Gastrocnemius medialis (tissue), 4 donors: ENCODE data around the gene RERE. TPM values are rescaled to one million over a fixed set of nuclear protein-coding genes. Genes with fewer than 3 reads are reported as not detected.

Source experiments
- ATAC-seq, 2 donors: fragments of 150-250 bp; one replicate each; pipeline ENCODE4 v1.9.1; 2016
- DNase-seq, 2 donors: peaks; one replicate each; pipeline ENCODE4 v3.0.0-alpha.2; 2019
- H3K27ac ChIP-seq, 4 donors: fragments of 200-600 bp; sonication (generic); 1 replicate in 1 of 4; 2 replicates in 3 of 4; pipeline ENCODE4 v1.5.1; 2016 to 2018; ENCODE audit warnings: mild to moderate bottlenecking in 2 of 4, moderate library complexity in 1 of 4
- H3K27me3 ChIP-seq, 3 donors: fragments of 200-600 bp; sonication (generic) in 2 of 3; 1 replicate in 1 of 3; 2 replicates in 2 of 3; pipeline versions ENCODE4 v1.5.1 to v1.6.0; 2016 to 2019; ENCODE audit warnings: mild to moderate bottlenecking in 1 of 3, moderate library complexity in 1 of 3
- H3K36me3 ChIP-seq, 2 donors: fragments of 200-600 bp; sonication (generic) in 1 of 2; one replicate each; pipeline ENCODE4 v1.5.1; 2017 to 2018
- H3K4me1 ChIP-seq, 2 donors: fragments of 200-600 bp; sonication (generic) in 1 of 2; one replicate each; pipeline ENCODE4 v1.5.1; 2016 to 2017; ENCODE audit warnings: mild to moderate bottlenecking in 2 of 2
- H3K4me3 ChIP-seq, 4 donors: fragments of 200-600 bp; sonication (generic) in 3 of 4; 1 replicate in 1 of 4; 2 replicates in 3 of 4; pipeline ENCODE4 v1.5.1; 2016 to 2019; ENCODE audit warnings: mild to moderate bottlenecking in 2 of 4
- H3K9me3 ChIP-seq, 3 donors: fragments of 200-600 bp; sonication (generic) in 2 of 3; 1 replicate in 1 of 3; 2 replicates in 2 of 3; pipeline ENCODE4 v1.5.1; 2016 to 2019
- CTCF ChIP-seq, 5 experiments: fragments of 450-650 bp in 3 of 5; fragments of 200-600 bp in 2 of 5; sonication (generic) in 2 of 5; IDR thresholded peaks in 4 of 5; conservative IDR thresholded peaks in 1 of 5; 1 replicate in 4 of 5; 2 replicates in 1 of 5; pipeline ENCODE4 v1.5.1; 2016 to 2019; ENCODE audit warnings: antibody characterized with exemption in 5 of 5, mild to moderate bottlenecking in 3 of 5, moderate library complexity in 3 of 5
- POLR2A ChIP-seq, 2 donors: fragments of 450-650 bp; IDR thresholded peaks; one replicate each; pipeline ENCODE4 v1.6.1; 2017; ENCODE audit warnings: antibody characterized with exemption in 2 of 2, mild to moderate bottlenecking in 2 of 2, moderate library complexity in 2 of 2
- in situ Hi-C, 4 donors: fragments of 200-750 bp; cut with MboI; loops; one replicate each; pipeline versions ENCODE4 v1.15.0 to v1.8.0; 2017; ENCODE audit warnings: low sequenced_read_pairs in 4 of 4
- intact Hi-C: fragments of 100-400 bp; cut with DNase I; formaldehyde crosslinking; loops from one replicate; pipeline ENCODE4 v1.15.1; 2023; ENCODE audit warnings: low total_unique reads
- total RNA-seq, 4 donors: library from RNA; depleted of rRNA; stranded (reverse); fragments of >200 nt; gene quantifications; one replicate each; pipeline versions ENCODE4 v1.1.0 to v1.2.3, GENCODE V29; 2016

Gene RERE
- total RNA-seq, 4 donors from 2014 or later: 60.8 to 106 (median 102) TPM

DNA sequence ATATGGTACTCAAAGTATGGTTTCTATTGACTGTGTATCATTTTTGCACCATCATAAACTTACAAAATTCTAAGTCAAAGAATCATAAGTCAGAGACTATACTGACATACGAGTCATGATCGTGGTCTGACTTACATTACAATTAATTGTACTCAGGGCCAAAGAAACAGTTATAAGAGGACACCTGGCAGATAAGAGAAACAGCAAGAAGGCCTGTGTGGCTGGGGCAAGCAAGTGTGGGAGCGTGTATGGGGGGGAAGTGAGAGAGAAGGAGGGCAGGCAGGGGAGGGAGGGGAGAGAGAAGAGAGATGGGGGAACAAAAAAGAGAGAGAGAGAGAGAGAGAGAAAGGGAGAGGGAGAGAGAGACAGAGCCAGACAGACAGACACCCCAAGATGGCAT, 70.9 kb downstream of the RERE start:
- in situ Hi-C loops: no loop called here
- no peaks in the 10 kb centered on the region for H3K4me1 ChIP-seq
- no peak overlapping the region for H3K27ac ChIP-seq
- intact Hi-C loops: no loop called here
- ATAC-seq (no peak), DNase-seq (no peak)
- TF ChIP-seq POLR2A (IDR thresholded peaks at IDR 0.05) (no peak), CTCF (IDR thresholded peaks at IDR 0.05 in 4 of 5, conservative IDR thresholded peaks at IDR 0.05 in 1 of 5) (no peak)
- H3K4me3 ChIP-seq: no peak overlapping the region
- H3K27me3 ChIP-seq: no peaks in the 10 kb centered on the region
- H3K36me3 ChIP-seq: no peaks in the 10 kb centered on the region
- H3K9me3 ChIP-seq: no peaks in the 10 kb centered on the region

GRCh38 chr1:8745749-8746390, 71.6 kb downstream of the RERE start:
- intact Hi-C loops (no loop called here), in situ Hi-C loops (no loop called here)
- H3K27me3 ChIP-seq: no peaks in the 10 kb centered on the region
- H3K27ac ChIP-seq: no peak overlapping the region
- no peak for TF ChIP-seq CTCF (IDR thresholded peaks at IDR 0.05 in 4 of 5, conservative IDR thresholded peaks at IDR 0.05 in 1 of 5)
- no peak for TF ChIP-seq POLR2A (IDR thresholded peaks at IDR 0.05)
- ATAC-seq: no peak
- DNase-seq: no peak
- H3K36me3 ChIP-seq: no peaks in the 10 kb centered on the region
- H3K4me3 ChIP-seq: no peak overlapping the region
- no peaks in the 10 kb centered on the region for H3K9me3 ChIP-seq
- no peaks in the 10 kb centered on the region for H3K4me1 ChIP-seq

DNA sequence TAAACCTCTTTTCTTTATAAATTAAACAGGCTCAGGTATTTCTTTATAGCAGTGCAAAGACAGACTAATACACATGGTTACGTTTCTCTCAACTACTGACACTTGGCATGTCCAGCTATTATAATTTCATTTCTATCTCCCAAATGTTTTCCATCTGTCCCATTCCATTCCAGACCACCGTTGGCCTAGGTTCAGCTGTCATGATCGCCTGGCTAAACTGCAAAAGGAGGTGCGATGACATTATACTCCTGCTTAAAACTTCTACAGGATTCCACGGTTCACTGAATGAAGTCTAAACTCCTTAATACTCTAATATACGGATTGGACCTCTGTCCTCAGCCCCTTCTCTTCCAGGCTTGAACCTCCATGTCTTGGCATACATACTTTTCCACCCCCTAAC, 72.1 kb downstream of the RERE start:
- no peak for TF ChIP-seq CTCF (IDR thresholded peaks at IDR 0.05 in 4 of 5, conservative IDR thresholded peaks at IDR 0.05 in 1 of 5)
- no peak for TF ChIP-seq POLR2A (IDR thresholded peaks at IDR 0.05)
- no peak overlapping the region for H3K27ac ChIP-seq

GRCh38 chr1:8742022-8742924, 75.2 kb downstream of the RERE start:
- Histone ChIP-seq H3K4me1 (no peaks in the 10 kb centered on the region), H3K36me3 (no peaks in the 10 kb centered on the region), H3K27ac (no peak overlapping the region), H3K9me3 (no peaks in the 10 kb centered on the region), H3K4me3 (no peak overlapping the region), H3K27me3 (no peaks in the 10 kb centered on the region)
- no peak for ATAC-seq
- TF ChIP-seq CTCF (IDR thresholded peaks at IDR 0.05 in 4 of 5, conservative IDR thresholded peaks at IDR 0.05 in 1 of 5) (no peak), POLR2A (IDR thresholded peaks at IDR 0.05) (no peak)
- intact Hi-C loops (no loop called here), in situ Hi-C loops (no loop called here)
- DNase-seq: no peak

More for the DNA sequence above, 72.1 kb downstream of the RERE start:
- H3K9me3 ChIP-seq: no peaks in the 10 kb centered on the region
- no peaks in the 10 kb centered on the region for H3K27me3 ChIP-seq
- H3K4me3 ChIP-seq: no peak overlapping the region
- ATAC-seq (no peak), DNase-seq (no peak)
- in situ Hi-C loops: no loop called here
- intact Hi-C loops: no loop called here
- H3K4me1 ChIP-seq: no peaks in the 10 kb centered on the region
- no peaks in the 10 kb centered on the region for H3K36me3 ChIP-seq
